AG10803 (cell line): Measurements from ENCODE around the gene ZNF593OS.

ENCODE experiments used
- DNase-seq: peaks from one replicate; pipeline ENCODE4 v3.0.0; 2010; ENCODE audit warnings: low read depth
- H3K4me3 ChIP-seq: 2 replicates; pipeline ENCODE4 v1.5.1; 2011; ENCODE audit warnings: mild to moderate bottlenecking, low read length, control low read depth
- CTCF ChIP-seq: conservative IDR thresholded peaks from 2 replicates; pipeline ENCODE4 v1.5.1; 2011; ENCODE audit warnings: mild to moderate bottlenecking, low read length, control low read depth, inconsistent platforms

ZNF593OS gene

GRCh38 chr1:26158908-26159742 is 12.5 kb downstream of the ZNF593OS start, which contains the start of gene FAM110D:
Gene FAM110D (plus strand): TSS chr1:26159079. CDS start chr1:26161292, 2,213 bp downstream.
- TF ChIP-seq CTCF: no peak
- no peak within 1 kb of the TSS for H3K4me3 ChIP-seq
- DNase-seq: no peak

DNA sequence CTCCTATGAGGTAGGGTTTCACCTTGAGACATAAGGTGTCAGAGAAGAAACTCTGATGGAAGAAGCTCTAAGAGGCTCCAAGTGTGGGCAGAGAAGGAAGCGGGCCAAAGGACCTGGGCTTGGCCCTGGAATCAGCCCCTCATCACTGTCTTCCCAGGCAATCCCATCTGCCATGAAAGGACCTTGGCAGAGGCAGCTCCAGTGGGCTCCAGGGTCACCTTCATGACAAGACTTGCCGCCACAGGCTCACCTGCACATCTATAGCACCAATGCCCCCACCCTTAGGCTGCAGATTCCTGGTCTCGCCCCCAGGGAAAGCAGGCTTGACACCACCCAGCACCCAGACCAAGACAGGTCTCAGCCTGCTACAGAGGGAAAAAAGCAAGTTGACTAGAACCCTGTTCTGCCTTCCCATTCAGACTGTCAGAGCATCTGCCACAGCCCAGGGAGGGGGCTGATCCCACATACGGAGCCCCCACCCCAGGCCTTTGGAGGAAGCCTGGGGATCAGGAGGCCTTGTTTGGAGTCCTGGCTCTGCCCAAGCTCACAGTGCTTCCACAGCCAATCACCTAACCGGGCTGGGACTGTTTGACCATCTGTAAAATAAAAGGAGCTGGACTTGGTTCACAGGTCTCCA is 13.2 kb downstream of the ZNF593OS start:
- no peak for DNase-seq
- TF ChIP-seq CTCF: no peak
- H3K4me3 ChIP-seq: no peak overlapping the region

DNA sequence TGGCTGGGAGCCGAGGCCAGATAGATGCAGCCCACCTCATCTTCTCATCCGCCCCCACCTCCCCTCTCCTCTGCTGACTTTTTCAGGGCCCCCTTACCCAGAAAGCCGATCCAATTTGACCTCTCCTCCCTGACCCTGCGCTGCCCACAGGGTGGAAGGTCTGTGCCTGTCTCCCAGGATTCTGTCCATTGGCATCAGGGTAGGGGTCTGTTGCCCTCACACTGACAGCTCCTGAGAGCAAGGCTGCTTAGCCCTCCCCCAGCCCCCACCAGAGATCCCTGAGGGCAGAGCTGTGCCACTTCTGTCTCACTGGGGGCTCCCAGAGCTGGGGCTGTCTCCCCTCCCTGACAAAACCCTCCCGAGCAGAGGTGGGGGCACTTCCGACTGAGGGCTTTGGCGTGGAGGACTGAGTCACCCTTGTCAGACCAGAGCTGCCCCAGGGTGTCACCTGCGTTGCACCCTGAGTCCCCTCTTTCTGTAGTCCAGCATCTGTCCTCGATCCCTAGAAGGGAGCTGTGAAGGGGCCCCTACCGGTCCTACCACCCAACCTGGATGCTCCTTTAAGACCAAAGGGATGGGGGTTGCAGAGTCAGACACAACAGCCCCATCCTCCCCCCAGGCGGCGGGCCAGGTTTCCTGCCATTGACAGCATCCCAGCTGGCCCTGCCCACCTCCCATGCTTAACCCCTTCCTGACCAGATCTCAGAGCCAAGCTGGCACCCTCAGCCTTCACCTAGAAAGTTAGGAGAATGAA is 15.2 kb downstream of the ZNF593OS start:
- TF ChIP-seq CTCF: no peak

GRCh38 chr1:26155370-26156284 is 16.0 kb downstream of the ZNF593OS start:
- no peak for TF ChIP-seq CTCF
- no peak for DNase-seq
- no peak overlapping the region for H3K4me3 ChIP-seq

More for the DNA sequence above, 15.2 kb downstream of the ZNF593OS start:
- no peak for DNase-seq
- H3K4me3 ChIP-seq: no peak overlapping the region

- H3K4me3 ChIP-seq: no peak overlapping the region
- no peak for DNase-seq
- TF ChIP-seq CTCF: no peak
Measured at GRCh38 chr1:26154750-26155149, 16.9 kb downstream of the ZNF593OS start.

GRCh38 chr1:26153966-26154532 is 17.6 kb downstream of the ZNF593OS start:
- no peak overlapping the region for H3K4me3 ChIP-seq
- DNase-seq: no peak
- TF ChIP-seq CTCF: no peak
